GM10266 (cell line): ENCODE data around the gene RTL5.

Experiments used
- DNase-seq: peaks from one replicate; pipeline ENCODE4 v3.0.0; 2012; ENCODE audit errors: extremely low spot score
- CTCF ChIP-seq: IDR thresholded peaks from 2 replicates; pipeline ENCODE4 v1.5.1; 2012; ENCODE audit warnings: mild to moderate bottlenecking, low read depth; ENCODE audit not compliant: control insufficient read depth, insufficient read depth; ENCODE audit errors: missing control alignments

The RTL5 gene

DNA sequence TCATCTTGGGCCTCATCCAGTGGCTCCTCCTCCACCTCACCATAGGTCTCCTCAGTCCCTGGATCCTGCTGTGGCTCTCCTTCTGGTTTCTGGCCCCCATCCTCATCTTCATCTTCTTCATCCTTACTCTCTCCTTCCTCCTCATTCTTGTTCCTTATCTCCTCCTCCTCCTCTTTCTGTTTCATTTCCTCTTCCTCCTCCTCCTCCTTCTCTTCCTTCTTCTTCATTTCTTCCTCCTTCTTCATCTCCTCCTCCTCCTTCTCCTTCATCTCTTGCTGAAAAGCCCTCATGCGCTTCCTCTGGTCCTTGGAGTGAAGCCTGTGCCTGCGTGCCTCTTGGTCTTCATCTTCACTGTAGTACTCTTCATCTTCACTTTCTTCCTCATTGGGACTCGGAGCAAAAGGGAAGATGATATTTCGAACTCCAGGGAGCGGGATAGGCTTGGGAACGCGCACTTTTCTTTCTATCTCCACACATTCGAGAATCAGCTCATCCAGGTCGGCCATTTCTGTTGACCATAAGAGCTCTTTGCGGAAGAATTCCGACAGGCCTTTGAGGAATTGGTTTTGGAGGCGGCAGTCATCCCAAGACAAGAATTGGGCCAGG is 1.5 kb downstream of the RTL5 start:
- DNase-seq, result no peak

DNA sequence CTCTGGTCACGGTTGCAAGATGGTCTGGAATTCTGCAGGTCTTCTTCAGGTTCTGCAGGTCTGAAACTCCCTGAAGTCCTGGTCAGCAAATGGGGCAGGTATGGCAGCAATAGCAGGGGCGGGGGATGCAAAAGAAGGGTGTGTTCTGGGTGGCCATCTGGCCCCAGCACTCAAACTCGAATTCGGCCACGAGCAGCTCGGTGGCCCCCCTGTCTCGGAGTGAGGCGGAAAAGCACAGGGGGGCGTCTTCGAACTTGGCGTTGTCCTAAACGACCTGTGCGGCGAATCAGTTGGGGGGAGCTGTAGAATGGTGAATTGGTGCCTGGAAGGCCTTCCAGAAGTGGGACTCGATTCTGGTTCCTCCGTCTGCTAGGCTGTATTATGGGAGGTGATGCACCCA is 2.1 kb downstream of the RTL5 start:
- DNase-seq, result no peak
- no peak for TF ChIP-seq CTCF

More for the DNA sequence above, 1.5 kb downstream of the RTL5 start:
- no peak for TF ChIP-seq CTCF

DNA sequence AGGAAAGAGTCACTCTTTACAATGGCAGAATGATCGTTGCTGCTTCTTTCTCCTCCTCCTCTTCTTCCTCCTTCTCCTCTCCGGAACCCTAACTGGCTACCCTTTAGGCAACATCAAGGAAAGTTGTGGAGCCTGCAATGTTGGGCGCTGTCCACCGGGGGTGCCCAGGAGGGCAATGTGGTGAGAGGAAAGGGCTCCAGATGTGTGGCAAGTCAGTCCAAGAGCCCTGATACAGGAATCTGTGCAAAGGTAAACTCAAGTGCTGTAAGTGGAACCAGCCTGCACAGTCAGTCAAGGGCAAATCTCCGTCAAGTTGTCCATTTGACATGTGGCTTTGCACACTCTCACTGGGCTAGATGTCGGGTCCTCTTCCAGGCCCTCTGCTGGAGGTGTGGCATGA is 2.8 kb downstream of the RTL5 start:
- TF ChIP-seq CTCF, result peak; percentile 3
- no peak for DNase-seq

GRCh38 chrX:72128183-72128834 is 3.4 kb downstream of the RTL5 start:
- no peak for TF ChIP-seq CTCF
- no peak for DNase-seq

DNA sequence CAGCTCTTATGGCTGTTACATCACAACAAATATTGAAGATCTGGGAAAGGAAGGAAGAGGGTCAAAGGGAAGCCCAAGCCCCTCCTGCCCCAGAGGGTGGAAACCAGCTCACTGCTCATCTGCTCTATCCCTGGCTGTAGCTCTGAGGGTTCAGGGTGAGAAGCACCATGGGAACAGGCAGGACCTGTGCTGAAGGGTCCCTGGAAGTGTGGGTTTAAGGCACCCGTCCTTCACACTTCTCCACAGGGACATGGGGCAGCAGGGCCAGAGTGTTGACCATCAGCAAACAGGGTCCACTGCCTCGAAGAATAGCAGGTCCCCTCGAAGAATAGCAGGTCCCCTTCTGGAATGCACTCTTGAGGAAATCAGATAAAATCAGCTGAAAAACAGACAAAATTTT is 4.4 kb downstream of the RTL5 start:
- no peak for DNase-seq
- no peak for TF ChIP-seq CTCF

GRCh38 chrX:72126539-72127140 is 5.1 kb downstream of the RTL5 start:
- TF ChIP-seq CTCF, result peak; percentile 75
- peak; percentile 71 for DNase-seq

GRCh38 chrX:72126048-72126415 is 5.7 kb downstream of the RTL5 start:
- no peak for TF ChIP-seq CTCF
- no peak for DNase-seq
